ENCODE measurements around the gene SDHA.
"Not testable (repeated sequence)": the region's sequence is repeated elsewhere in the genome, so short reads cannot be mapped to it uniquely, and the experiment has no call there.

SDHA gene

GRCh38 chr5:278646-279045, 60.5 kb downstream of the SDHA start:
- no peak overlapping the region for H3K4me3 ChIP-seq (ENCODE audit: control insufficient read depth, low read depth, low read length)
- no peak for TF ChIP-seq CTCF (IDR thresholded peaks at IDR 0.05; ENCODE audit: control insufficient read depth, insufficient read depth, low read depth, low read length, missing control alignments)
- no peak for DNase-seq (ENCODE audit: low read depth)

GRCh38 chr5:279051-279665, 61.0 kb downstream of the SDHA start:
- H3K4me3 ChIP-seq (ENCODE audit: control insufficient read depth, low read depth, low read length); DNase-seq (ENCODE audit: low read depth): not testable (repeated sequence)

DNA sequence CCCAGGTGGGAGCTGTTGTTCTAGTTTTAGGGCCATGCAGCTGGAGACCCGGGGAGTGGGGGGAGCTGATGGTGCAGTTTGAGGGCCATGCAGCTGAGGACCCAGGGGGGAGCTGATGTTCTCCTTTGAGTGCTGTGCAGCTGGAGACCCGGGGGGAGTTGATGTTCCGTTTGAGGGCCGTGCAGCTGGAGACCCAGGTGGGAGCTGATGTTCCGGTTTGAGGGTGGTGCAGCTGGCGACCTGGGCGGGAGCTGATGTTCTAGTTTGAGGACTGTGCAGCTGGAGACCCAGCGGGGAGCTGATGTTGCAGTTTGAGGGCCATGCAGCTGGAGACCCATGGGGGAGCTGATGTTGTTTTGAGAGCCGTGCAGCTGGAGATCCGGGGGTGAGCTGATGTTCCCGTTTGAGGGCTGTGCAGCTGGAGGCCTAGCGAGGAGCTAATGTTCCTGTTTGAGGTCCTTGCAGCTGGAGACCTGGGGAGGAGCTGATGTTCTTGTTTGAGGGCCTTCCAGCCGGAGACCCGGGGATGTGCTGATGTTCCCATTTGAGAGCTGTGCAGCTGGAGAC, 68.0 kb downstream of the SDHA start:
- H3K4me3 ChIP-seq (ENCODE audit: control insufficient read depth, low read depth, low read length): no peak overlapping the region
- TF ChIP-seq CTCF (IDR thresholded peaks at IDR 0.05; ENCODE audit: control insufficient read depth, insufficient read depth, low read depth, low read length, missing control alignments): no peak
- no peak for DNase-seq (ENCODE audit: low read depth)

DNA sequence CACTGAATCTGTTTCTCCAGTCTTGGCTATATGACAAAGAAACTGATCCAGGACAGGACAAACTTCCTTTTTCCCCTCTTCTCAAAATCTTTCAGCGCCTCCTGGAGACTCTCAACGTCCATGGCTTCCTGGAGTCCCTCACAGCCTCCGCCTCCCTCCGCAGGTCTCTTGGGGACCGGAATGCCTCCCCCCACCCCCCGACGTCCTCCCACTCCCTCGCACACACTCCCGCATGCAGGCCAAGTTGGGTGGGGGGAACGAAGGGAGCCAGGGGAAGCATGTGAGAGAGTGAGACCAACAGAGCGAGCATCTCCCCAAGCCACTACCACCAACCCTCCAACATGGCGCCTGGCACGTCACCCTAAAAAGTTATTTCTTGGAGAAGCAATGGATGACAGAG, 72.1 kb downstream of the SDHA start:
- H3K4me3 ChIP-seq (ENCODE audit: control insufficient read depth, low read depth, low read length); DNase-seq (ENCODE audit: low read depth): not testable (repeated sequence)

GRCh38 chr5:291345-291744, 73.2 kb downstream of the SDHA start:
- not testable (repeated sequence) for H3K4me3 ChIP-seq (ENCODE audit: control insufficient read depth, low read depth, low read length)

DNA sequence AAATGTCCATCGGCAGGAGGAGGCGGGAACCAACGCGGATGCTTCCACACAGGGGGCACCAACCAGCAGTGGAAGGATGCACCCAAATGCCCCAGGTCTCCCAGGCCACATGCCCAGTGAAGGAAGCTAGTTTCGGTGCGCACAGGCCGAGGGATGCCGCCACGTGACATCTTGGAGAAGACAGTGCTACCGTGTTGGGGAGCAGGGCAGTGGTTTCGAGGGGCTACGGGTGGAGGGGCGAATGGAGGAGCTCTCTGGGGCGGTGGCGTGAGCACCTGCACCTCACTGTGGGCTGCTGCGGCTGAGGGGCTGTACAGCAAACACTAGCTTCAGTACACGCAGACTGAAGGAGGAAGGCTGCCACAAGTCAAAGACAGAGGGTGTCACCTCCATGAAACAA, 76.7 kb downstream of the SDHA start:
- not testable (repeated sequence) for H3K4me3 ChIP-seq (ENCODE audit: control insufficient read depth, low read depth, low read length); DNase-seq (ENCODE audit: low read depth)

More at GRCh38 chr5:291345-291744, 73.2 kb downstream of the SDHA start:
- DNase-seq (ENCODE audit: low read depth): not testable (repeated sequence)

- not testable (repeated sequence) for H3K4me3 ChIP-seq (ENCODE audit: control insufficient read depth, low read depth, low read length); DNase-seq (ENCODE audit: low read depth)
These were observed 78.1 kb downstream of the SDHA start for GRCh38 chr5:296207-296606.

GRCh38 chr5:296954-297353, 78.8 kb downstream of the SDHA start:
- peak; percentile 83 for DNase-seq (ENCODE audit: low read depth)

DNA sequence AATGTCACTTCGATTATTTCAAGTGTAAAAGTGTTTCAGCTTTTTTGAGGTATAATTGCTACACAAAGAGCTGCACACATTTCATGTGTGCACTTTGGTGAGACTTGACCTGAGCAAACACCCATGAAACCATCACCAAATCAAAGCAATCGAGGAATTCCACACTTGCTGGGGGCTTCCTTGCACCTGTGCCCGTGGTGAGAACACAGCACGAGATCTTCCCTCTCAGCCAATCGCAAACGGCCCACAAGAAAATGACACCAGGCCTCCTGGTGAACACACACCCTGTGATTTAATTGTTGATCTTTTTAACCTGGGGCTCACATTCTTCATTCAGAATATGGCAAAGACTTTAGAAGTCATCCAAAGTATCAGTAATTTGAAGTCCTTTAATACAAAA, 79.3 kb downstream of the SDHA start:
- DNase-seq (ENCODE audit: low read depth); H3K4me3 ChIP-seq (ENCODE audit: control insufficient read depth, low read depth, low read length): not testable (repeated sequence)

More at GRCh38 chr5:296954-297353, 78.8 kb downstream of the SDHA start:
- not testable (repeated sequence) for H3K4me3 ChIP-seq (ENCODE audit: control insufficient read depth, low read depth, low read length)

DNA sequence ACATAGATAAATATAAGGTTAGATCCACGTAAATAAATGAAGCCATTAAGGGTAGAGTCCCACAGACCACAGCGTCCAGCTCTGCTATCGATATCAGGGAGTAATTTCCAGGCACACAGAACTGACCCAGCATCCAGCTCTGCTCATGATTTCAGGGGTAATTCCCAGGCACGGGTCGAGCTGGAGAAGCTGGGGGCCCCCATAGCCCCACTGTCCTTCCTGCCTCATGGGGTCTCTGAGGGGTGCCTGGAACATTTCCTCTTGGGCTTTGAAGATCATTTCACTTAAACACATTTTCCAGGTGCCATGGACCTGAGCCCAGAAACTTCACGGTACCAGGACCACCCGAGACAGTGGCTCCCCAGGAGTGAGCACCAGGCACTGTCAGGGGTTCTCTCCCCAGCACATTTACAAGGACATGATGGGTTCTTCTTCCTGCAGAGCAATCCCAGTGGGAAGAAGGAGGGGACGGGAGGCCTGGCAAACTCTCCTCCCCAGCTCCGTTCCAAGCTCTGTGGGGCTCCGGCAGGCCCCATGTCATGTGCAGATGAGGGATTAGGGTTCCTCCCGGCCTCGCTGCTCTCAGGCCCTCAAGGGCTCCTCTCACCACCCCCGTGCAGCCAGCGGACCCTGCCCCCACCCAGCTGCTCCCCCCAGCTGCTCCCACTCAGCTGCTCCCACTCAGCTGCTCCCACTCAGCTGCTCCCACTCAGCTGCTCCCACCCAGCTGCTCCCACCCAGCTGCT, 80.0 kb downstream of the SDHA start:
- not testable (repeated sequence) for H3K4me3 ChIP-seq (ENCODE audit: control insufficient read depth, low read depth, low read length); DNase-seq (ENCODE audit: low read depth)

- H3K4me3 ChIP-seq (ENCODE audit: control insufficient read depth, low read depth, low read length): no peak overlapping the region
- no peak for DNase-seq (ENCODE audit: low read depth)
- no peak for TF ChIP-seq CTCF (IDR thresholded peaks at IDR 0.05; ENCODE audit: control insufficient read depth, insufficient read depth, low read depth, low read length, missing control alignments)
These were observed 80.6 kb downstream of the SDHA start for GRCh38 chr5:298737-299125.

- DNase-seq (ENCODE audit: low read depth); H3K4me3 ChIP-seq (ENCODE audit: control insufficient read depth, low read depth, low read length): not testable (repeated sequence)
These were observed 81.8 kb downstream of the SDHA start for GRCh38 chr5:299921-300320.

DNA sequence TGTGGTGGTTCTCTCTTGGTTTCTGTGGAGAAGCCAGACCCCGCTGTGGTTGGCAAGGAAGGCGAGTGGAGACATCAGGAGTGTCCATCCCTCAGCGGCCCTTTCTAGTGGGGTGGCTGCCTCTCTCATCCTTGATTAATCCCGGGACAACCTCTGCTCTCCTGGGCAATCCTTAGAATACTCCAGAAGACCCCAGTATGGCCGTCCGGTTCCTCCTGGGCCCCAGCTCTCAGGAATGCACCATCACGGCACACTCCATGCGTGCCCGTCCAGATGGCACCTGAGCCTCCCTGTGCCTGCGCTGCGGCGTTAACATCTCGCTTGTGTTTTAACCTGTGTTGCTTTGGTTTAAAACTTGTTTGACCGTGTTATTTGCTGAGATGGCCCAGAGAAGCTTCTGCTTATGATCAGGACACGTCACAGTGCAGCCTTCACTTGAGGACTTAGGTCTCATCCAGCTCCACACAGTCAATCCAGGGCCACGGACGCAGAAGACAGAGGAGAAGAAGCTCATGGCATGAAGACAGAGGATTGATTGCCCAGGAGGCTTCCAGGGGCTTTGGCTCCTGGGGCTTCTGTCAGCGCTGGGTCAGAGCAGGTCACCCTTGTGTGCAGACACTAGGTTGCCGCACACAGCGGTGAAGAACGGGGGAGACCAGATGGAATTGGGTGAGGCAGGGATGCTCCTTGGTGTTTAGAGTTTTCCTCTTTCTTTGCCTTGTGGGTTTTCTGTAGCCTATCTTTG, 82.7 kb downstream of the SDHA start:
- not testable (repeated sequence) for H3K4me3 ChIP-seq (ENCODE audit: control insufficient read depth, low read depth, low read length); DNase-seq (ENCODE audit: low read depth)

DNA sequence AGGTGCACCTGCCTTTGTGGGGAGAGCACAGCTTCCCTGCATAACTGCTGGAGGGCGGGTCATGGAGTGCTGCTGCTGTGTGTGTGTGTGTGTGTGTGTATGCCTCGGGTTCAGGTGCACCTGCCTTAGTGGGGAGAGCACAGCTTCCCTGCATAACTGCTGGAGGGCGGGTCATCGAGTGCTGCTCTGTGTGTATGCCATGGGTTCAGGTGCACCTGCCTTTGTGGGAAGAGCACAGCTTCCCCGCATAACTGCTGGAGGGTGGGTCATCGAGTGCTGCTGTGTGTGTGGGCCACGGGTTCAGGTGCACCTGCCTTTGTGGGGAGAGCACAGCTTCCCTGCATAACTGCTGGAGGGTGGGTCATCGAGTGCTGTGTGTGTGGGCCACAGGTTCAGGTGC, 84.3 kb downstream of the SDHA start:
- not testable (repeated sequence) for DNase-seq (ENCODE audit: low read depth); H3K4me3 ChIP-seq (ENCODE audit: control insufficient read depth, low read depth, low read length)

All from AG09309 (cell line).